Neural cell (in vitro differentiated cells): ENCODE data around the gene CHCHD5. TPM values are rescaled to one million over a fixed set of nuclear protein-coding genes. Genes with fewer than 3 reads are reported as not detected.

Experiments
- H2AFZ ChIP-seq: fragments of 200-600, 300-800 bp; sonication (generic), shearing (Covaris generic); 2 replicates; pipeline ENCODE4 v1.6.0; 2014; ENCODE audit warnings: low read depth, mild to moderate bottlenecking, antibody characterized with exemption, low read length, moderate library complexity
- H3F3A ChIP-seq: fragments of 200-600 bp; shearing (Covaris generic); 2 replicates; pipeline ENCODE4 v1.6.1; 2016; ENCODE audit warnings: mild to moderate bottlenecking, moderate library complexity, mixed read lengths, antibody characterized with exemption, low read length; ENCODE audit not compliant: insufficient read depth, poor library complexity, severe bottlenecking
- H3K27ac ChIP-seq: fragments of 200-600, 300-800 bp; sonication (generic), shearing (Covaris generic); 2 replicates; pipeline ENCODE4 v1.5.1; 2014; ENCODE audit warnings: mild to moderate bottlenecking, low read length, moderate library complexity
- H3K27me3 ChIP-seq: fragments of 300-800, 200-600 bp; sonication (generic), shearing (Covaris generic); 2 replicates; pipeline ENCODE4 v1.6.0; 2014; ENCODE audit warnings: mild to moderate bottlenecking, low read depth, low read length, moderate library complexity; ENCODE audit not compliant: insufficient read depth
- H3K36me3 ChIP-seq: fragments of 300-800, 200-600 bp; sonication (generic), shearing (Covaris generic); 2 replicates; pipeline ENCODE4 v1.5.1; 2014; ENCODE audit warnings: mild to moderate bottlenecking, antibody characterized with exemption, low read length, moderate library complexity; ENCODE audit not compliant: insufficient read depth
- H3K4me2 ChIP-seq: fragments of 300-800, 200-600 bp; sonication (generic), shearing (Covaris generic); 2 replicates; pipeline ENCODE4 v1.6.0; 2014; ENCODE audit warnings: mild to moderate bottlenecking, low read length
- H3K4me3 ChIP-seq: fragments of 300-800, 200-600 bp; sonication (generic), shearing (Covaris generic); 2 replicates; pipeline ENCODE4 v1.5.1; 2014; ENCODE audit warnings: mild to moderate bottlenecking, low read length, moderate library complexity
- H3K79me2 ChIP-seq: fragments of 200-600 bp; shearing (Covaris generic); replicated peaks from 2 replicates; pipeline ENCODE4 v1.6.0; 2014; ENCODE audit warnings: mild to moderate bottlenecking, low read length, moderate library complexity; ENCODE audit not compliant: insufficient read depth
- H3K9ac ChIP-seq: fragments of 300-800, 200-600 bp; sonication (generic), shearing (Covaris generic); 2 replicates; pipeline ENCODE4 v1.6.1; 2016; ENCODE audit warnings: mild to moderate bottlenecking, low read length, mixed read lengths
- H3K9me2 ChIP-seq: fragments of 200-600 bp; shearing (Covaris generic); 2 replicates; pipeline ENCODE4 v1.6.1; 2016; ENCODE audit warnings: mild to moderate bottlenecking, low read length, mixed read lengths; ENCODE audit not compliant: insufficient read depth
- H3K9me3 ChIP-seq: fragments of 200-600, 300-800 bp; sonication (generic), shearing (Covaris generic); 2 replicates; pipeline ENCODE4 v1.6.1; 2016; ENCODE audit warnings: mild to moderate bottlenecking, mixed run types, low read length, moderate library complexity, mixed read lengths
- H4K20me1 ChIP-seq: fragments of 200-600 bp; shearing (Covaris generic); 2 replicates; pipeline ENCODE4 v1.6.1; 2016; ENCODE audit warnings: mild to moderate bottlenecking, mixed run types; ENCODE audit not compliant: insufficient read depth
- EP300 ChIP-seq: fragments of 450-650 bp; conservative IDR thresholded peaks from 2 replicates; pipeline ENCODE4 v1.6.1; 2014; ENCODE audit warnings: antibody characterized with exemption, mild to moderate bottlenecking, moderate library complexity; ENCODE audit not compliant: poor library complexity, severe bottlenecking
- EZH2 ChIP-seq: fragments of 200-600, 300-800 bp; shearing (Covaris generic), sonication (generic); IDR thresholded peaks from 2 replicates; pipeline ENCODE4 v1.6.1; 2014; ENCODE audit warnings: antibody characterized with exemption, low read length, borderline replicate concordance, mild to moderate bottlenecking; ENCODE audit not compliant: insufficient read depth, poor library complexity, severe bottlenecking
- MXI1 ChIP-seq: fragments of 450-650 bp; conservative IDR thresholded peaks from 2 replicates; pipeline ENCODE4 v1.6.1; 2014; ENCODE audit warnings: antibody characterized with exemption, mild to moderate bottlenecking; ENCODE audit not compliant: poor library complexity, severe bottlenecking
- POLR2AphosphoS5 ChIP-seq: IDR thresholded peaks from 2 replicates; pipeline ENCODE4 v1.6.1; 2012
- RAD21 ChIP-seq: fragments of 450-650 bp; conservative IDR thresholded peaks from 2 replicates; pipeline ENCODE4 v1.6.1; 2014; ENCODE audit warnings: antibody characterized with exemption, mild to moderate bottlenecking, moderate library complexity
- SMC3 ChIP-seq: fragments of 450-650 bp; conservative IDR thresholded peaks from 2 replicates; pipeline ENCODE4 v1.6.1; 2014; ENCODE audit warnings: antibody characterized with exemption, mild to moderate bottlenecking, moderate library complexity; ENCODE audit not compliant: poor library complexity
- TAF1 ChIP-seq: IDR thresholded peaks from 2 replicates; pipeline ENCODE4 v1.6.1; 2012; ENCODE audit warnings: low read depth
- polyA plus RNA-seq: library from polyadenylated mRNA; depleted of rRNA; stranded (reverse); fragments of >200 nt; gene quantifications from 2 replicates; pipeline ENCODE4 v1.2.3, GENCODE V29; 2014
- TF ChIP-seq, protein P1 (sequence below): IDR thresholded peaks from 2 replicates; pipeline ENCODE4 v1.6.1; 2012; ENCODE audit warnings: borderline replicate concordance
- TF ChIP-seq, protein P2 (sequence below): fragments of 450-650 bp; IDR thresholded peaks from 2 replicates; pipeline ENCODE4 v1.5.1; 2014; ENCODE audit warnings: antibody characterized with exemption, mild to moderate bottlenecking, moderate library complexity; ENCODE audit not compliant: poor library complexity, severe bottlenecking

Gene CHCHD5
- polyA plus RNA-seq, 1 donor from 2014 or later = 41.1 TPM

DNA sequence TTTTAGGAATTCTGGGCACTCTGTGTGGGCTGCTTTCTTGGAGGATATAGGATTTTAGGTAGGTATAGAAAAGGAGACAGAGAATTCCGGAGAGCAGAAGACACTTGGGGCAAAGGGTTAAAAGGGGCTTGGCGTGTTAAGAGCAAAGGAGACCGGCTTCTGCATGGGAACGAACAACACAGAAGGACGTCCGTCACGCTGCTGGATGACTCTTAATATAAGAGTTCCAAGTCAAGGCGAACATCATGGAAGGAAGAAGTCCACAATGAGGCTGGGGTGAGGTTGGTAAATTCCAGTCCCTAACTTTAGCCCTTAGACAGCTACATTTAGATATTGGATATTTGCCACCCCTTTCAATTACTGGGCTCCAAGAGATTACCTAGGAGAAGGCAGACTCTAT is 45.4 kb downstream of the CHCHD5 start:
- Histone ChIP-seq H2AFZ (no peak overlapping the region), H3F3A (no peaks in the 10 kb centered on the region), H3K9me2 (no peaks in the 10 kb centered on the region), H3K27me3 (no peaks in the 10 kb centered on the region), H3K9me3 (no peaks in the 10 kb centered on the region), H3K4me3 (no peak overlapping the region), H3K27ac (no peak overlapping the region), H3K79me2 (no peaks in the 10 kb centered on the region), H3K36me3 (no peaks in the 10 kb centered on the region), H4K20me1 (no peaks in the 10 kb centered on the region), H3K4me2 (no peak overlapping the region), H3K9ac (no peak overlapping the region)
- TF ChIP-seq, protein P1, sequence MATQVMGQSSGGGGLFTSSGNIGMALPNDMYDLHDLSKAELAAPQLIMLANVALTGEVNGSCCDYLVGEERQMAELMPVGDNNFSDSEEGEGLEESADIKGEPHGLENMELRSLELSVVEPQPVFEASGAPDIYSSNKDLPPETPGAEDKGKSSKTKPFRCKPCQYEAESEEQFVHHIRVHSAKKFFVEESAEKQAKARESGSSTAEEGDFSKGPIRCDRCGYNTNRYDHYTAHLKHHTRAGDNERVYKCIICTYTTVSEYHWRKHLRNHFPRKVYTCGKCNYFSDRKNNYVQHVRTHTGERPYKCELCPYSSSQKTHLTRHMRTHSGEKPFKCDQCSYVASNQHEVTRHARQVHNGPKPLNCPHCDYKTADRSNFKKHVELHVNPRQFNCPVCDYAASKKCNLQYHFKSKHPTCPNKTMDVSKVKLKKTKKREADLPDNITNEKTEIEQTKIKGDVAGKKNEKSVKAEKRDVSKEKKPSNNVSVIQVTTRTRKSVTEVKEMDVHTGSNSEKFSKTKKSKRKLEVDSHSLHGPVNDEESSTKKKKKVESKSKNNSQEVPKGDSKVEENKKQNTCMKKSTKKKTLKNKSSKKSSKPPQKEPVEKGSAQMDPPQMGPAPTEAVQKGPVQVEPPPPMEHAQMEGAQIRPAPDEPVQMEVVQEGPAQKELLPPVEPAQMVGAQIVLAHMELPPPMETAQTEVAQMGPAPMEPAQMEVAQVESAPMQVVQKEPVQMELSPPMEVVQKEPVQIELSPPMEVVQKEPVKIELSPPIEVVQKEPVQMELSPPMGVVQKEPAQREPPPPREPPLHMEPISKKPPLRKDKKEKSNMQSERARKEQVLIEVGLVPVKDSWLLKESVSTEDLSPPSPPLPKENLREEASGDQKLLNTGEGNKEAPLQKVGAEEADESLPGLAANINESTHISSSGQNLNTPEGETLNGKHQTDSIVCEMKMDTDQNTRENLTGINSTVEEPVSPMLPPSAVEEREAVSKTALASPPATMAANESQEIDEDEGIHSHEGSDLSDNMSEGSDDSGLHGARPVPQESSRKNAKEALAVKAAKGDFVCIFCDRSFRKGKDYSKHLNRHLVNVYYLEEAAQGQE = no peak
- TF ChIP-seq TAF1 (no peak), SMC3 (no peak), POLR2AphosphoS5 (no peak), EP300 (no peak)
- TF ChIP-seq, protein P2, sequence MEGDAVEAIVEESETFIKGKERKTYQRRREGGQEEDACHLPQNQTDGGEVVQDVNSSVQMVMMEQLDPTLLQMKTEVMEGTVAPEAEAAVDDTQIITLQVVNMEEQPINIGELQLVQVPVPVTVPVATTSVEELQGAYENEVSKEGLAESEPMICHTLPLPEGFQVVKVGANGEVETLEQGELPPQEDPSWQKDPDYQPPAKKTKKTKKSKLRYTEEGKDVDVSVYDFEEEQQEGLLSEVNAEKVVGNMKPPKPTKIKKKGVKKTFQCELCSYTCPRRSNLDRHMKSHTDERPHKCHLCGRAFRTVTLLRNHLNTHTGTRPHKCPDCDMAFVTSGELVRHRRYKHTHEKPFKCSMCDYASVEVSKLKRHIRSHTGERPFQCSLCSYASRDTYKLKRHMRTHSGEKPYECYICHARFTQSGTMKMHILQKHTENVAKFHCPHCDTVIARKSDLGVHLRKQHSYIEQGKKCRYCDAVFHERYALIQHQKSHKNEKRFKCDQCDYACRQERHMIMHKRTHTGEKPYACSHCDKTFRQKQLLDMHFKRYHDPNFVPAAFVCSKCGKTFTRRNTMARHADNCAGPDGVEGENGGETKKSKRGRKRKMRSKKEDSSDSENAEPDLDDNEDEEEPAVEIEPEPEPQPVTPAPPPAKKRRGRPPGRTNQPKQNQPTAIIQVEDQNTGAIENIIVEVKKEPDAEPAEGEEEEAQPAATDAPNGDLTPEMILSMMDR = no peak

DNA sequence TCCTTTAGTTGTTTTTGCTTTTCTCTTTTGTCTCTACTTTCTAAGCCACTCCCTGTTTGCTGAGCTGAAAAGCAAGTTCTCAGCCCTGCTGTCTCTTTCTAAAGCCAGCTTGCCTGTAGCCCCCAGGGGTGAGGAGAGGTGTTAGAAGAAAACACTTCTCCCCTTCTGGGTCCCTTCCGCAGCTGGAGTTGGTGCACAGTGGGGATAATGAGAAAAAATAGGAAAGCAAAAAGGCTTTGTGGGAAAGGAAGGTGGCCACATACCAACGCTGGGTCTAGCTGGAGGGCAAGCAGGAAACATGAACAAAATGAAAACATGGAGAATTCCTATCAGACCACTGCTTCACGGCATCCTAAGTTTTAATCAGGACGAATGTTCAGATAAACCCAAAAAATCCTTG is 45.9 kb downstream of the CHCHD5 start:
- Histone ChIP-seq H4K20me1 (no peaks in the 10 kb centered on the region), H3K36me3 (no peaks in the 10 kb centered on the region), H3K4me2 (no peak overlapping the region), H3K4me3 (no peak overlapping the region), H3K9ac (no peak overlapping the region), H3K27ac (no peak overlapping the region), H3F3A (no peaks in the 10 kb centered on the region), H3K79me2 (no peaks in the 10 kb centered on the region), H2AFZ (no peak overlapping the region), H3K9me3 (no peaks in the 10 kb centered on the region), H3K27me3 (no peaks in the 10 kb centered on the region), H3K9me2 (no peaks in the 10 kb centered on the region)
- TF ChIP-seq, protein P2 = no peak
- TF ChIP-seq RAD21 (no peak), SMC3 (no peak), EP300 (no peak), POLR2AphosphoS5 (no peak), EZH2 (no peak), TAF1 (no peak), MXI1 (no peak)
- TF ChIP-seq, protein P1 = no peak
